NCI-H345 treated with DMSO at 0.1 percent for 48 hours (cell line): Measurements from ENCODE around the gene OR52N5.

ENCODE experiments used
- DNase-seq: peaks from one replicate; lab custom pipeline; 2025; ENCODE audit not compliant: unreplicated experiment; lab: John Stamatoyannopoulos, UW

OR52N5 gene

GRCh38 chr11:5726351-5726750 lies 56.8 kb downstream of the OR52N5 start:
- DNase-seq, result no peak
